ENCODE data around the gene RSPH9.
"Not testable (repeated sequence)": the region's sequence is repeated elsewhere in the genome, so short reads cannot be mapped to it uniquely, and the experiment has no call there.

RSPH9 gene

DNA sequence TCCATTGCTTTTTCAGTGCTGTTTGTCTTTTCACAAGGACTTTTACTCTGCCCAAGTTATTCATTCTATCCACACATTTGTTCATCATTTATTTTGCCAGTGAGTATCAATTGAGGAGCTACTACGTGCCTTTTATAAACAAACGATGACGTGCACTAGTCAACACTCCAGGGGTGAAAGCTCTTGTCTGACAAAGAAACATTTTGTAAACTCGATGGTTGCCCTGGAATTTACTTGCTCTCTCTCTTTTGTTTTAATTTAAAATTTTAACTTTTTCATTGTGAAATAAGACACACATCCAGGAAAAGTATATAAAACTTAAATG is 51.1 kb downstream of the RSPH9 start:
- Histone ChIP-seq H3K36me3 (ENCODE audit: control insufficient read depth, insufficient read depth, low read length) (no peaks in the 10 kb centered on the region), H3K9ac (ENCODE audit: low read length) (no peak overlapping the region), H3K9me3 (ENCODE audit: control insufficient read depth, insufficient read depth, low read depth, low read length) (no peaks in the 10 kb centered on the region), H3K4me1 (ENCODE audit: control insufficient read depth, insufficient read depth, low read length) (peaks cover 30% of the 10 kb centered on the region), H3K27ac (ENCODE audit: low read depth, low read length) (no peak overlapping the region), H3K4me3 (ENCODE audit: low read depth, low read length) (no peak overlapping the region), H3K27me3 (ENCODE audit: control insufficient read depth, insufficient read depth, low read length) (no peaks in the 10 kb centered on the region)

DNA sequence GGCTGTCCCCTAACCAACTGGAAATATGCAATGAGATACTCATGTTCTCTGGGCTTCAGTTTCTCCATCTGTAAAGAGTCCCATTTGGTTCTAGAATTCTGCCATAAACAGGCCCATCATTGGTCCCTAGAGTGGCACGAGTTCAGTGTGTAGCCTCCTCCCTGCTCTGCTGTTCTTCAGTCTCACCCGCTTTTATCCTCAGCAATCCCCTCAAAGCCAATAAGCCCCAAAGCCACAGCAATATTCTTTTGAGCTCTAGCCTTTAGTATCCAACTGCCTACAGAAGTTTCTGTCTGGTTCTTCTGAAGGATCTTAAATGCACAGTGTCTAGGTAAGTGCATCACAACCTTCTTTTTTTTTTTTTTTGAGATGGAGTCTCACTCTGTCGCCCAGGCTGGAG is 52.6 kb downstream of the RSPH9 start:
- no peaks in the 10 kb centered on the region for H3K36me3 ChIP-seq (ENCODE audit: control insufficient read depth, insufficient read depth, low read length)
- H3K9ac ChIP-seq (ENCODE audit: low read length): no peak overlapping the region
- peaks cover 45% of the 10 kb centered on the region for H3K4me1 ChIP-seq (ENCODE audit: control insufficient read depth, insufficient read depth, low read length)
- H3K9me3 ChIP-seq (ENCODE audit: control insufficient read depth, insufficient read depth, low read depth, low read length): no peaks in the 10 kb centered on the region
- H3K27ac ChIP-seq (ENCODE audit: low read depth, low read length): no peak overlapping the region
- H3K27me3 ChIP-seq (ENCODE audit: control insufficient read depth, insufficient read depth, low read length): no peaks in the 10 kb centered on the region
- H3K4me3 ChIP-seq (ENCODE audit: low read depth, low read length): no peak overlapping the region

DNA sequence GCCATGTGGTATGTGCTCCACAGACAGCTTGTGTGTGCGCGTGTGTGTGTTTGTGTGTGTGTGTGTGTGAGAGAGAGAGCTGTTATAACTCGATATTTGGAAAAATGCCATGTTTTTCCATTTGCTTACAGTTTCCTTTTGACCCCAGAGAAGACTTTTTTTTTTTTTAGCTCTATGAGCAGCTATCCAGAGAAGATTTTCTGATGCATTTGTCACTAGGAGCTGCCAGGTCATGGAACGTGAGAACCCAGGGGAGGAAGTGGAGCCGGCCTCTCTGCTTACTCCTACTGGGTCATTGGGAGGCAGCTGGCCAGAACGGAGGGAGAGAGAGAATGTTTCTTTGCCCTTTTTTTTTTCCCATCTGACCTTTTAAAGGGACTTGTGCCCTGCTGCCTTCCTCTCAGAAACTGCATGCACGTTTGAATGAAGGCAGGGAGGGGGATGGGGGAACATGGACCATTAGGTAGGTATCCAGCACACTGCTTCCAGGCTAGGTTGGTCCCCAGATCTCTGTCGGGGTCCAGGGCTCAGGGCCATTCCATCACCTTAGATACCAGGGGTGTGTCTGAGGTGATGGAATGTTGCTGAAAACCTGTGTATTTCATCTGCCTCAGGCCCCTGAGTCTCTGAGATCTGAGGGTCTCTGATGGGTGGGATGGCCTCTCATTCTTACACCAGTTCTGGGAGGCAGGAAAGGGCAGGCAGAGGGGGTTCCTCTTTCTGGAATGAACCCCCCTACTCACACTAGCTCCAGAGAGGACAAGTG is 53.9 kb downstream of the RSPH9 start:
- Histone ChIP-seq H3K9ac (ENCODE audit: low read length) (peak overlapping the region; percentile 31), H3K4me1 (ENCODE audit: control insufficient read depth, insufficient read depth, low read length) (peaks cover 56% of the 10 kb centered on the region), H3K9me3 (ENCODE audit: control insufficient read depth, insufficient read depth, low read depth, low read length) (no peaks in the 10 kb centered on the region), H3K27me3 (ENCODE audit: control insufficient read depth, insufficient read depth, low read length) (no peaks in the 10 kb centered on the region), H3K4me3 (ENCODE audit: low read depth, low read length) (no peak overlapping the region), H3K27ac (ENCODE audit: low read depth, low read length) (no peak overlapping the region; the same call in 1 of the 2 replicates), H3K36me3 (ENCODE audit: control insufficient read depth, insufficient read depth, low read length) (no peaks in the 10 kb centered on the region)

DNA sequence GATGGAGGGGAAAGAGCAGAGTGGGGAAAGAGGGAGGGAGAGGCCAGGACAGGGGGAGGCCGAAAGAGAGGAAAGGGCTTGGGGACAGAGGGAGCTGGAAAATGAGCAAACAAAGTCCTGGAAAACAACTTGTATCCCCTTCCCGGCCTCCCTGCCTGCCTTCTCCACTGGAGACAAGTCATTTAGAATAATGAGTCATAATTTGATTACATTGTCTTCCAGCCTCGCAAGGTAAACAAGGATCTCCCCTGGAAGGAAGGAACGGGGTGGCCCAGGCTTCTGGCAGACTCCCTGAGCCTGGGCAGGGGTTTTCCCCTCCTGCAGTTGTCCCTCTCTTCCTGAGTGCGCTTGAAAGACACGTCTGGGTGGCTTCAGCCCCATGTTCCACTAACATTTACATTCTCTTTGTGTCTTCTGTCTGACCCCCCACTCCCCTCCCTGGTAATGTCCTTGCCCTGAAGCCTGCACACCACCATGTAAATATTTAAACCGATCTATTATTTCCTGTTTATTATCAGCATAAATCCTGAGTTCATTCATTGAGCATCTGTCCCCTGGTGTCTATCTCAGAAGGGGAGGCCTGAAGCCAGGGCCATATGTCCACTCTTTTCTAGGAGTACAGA is 54.8 kb downstream of the RSPH9 start:
- H3K4me3 ChIP-seq (ENCODE audit: low read depth, low read length): peak overlapping the region; percentile 21; the same call in 1 of the 2 replicates
- H3K36me3 ChIP-seq (ENCODE audit: control insufficient read depth, insufficient read depth, low read length): no peaks in the 10 kb centered on the region
- H3K27me3 ChIP-seq (ENCODE audit: control insufficient read depth, insufficient read depth, low read length): no peaks in the 10 kb centered on the region
- H3K4me1 ChIP-seq (ENCODE audit: control insufficient read depth, insufficient read depth, low read length): peaks cover 57% of the 10 kb centered on the region
- peak overlapping the region; percentile 39; the same call in 1 of the 2 replicates for H3K27ac ChIP-seq (ENCODE audit: low read depth, low read length)
- H3K9ac ChIP-seq (ENCODE audit: low read length): peak overlapping the region; percentile 39
- no peaks in the 10 kb centered on the region for H3K9me3 ChIP-seq (ENCODE audit: control insufficient read depth, insufficient read depth, low read depth, low read length)

DNA sequence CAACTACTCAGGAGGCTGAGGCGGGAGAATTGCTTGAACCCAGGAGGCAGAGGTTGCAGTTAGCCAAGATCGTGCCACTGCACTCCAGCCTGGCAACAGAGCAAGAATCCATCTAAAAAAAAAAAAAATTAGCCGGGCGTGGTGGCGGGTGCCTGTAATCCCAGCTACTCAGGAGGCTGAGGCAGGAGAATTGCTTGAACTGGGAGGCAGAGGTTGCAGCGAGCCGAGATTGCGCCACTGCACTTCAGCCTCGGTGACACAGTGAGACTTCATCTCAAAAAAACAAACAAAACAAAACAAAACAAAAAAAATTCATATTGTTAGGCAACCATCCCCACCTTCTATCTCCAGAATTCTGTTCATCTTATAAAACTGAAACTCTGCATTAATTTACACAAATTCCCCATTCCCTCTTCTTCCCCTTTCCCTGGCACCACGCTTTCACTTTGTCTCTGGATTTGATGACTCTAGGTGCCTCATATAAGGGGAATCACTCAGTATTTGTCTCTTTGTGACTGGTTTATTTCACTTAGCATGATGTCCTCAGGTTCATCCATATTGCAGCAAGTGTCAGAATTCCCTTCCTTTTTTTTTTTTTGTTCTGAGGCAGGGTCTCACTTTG is 56.2 kb downstream of the RSPH9 start:
- not testable (repeated sequence) for H3K27me3 ChIP-seq (ENCODE audit: control insufficient read depth, insufficient read depth, low read length); H3K27ac ChIP-seq (ENCODE audit: low read depth, low read length); H3K4me3 ChIP-seq (ENCODE audit: low read depth, low read length); H3K9ac ChIP-seq (ENCODE audit: low read length); H3K36me3 ChIP-seq (ENCODE audit: control insufficient read depth, insufficient read depth, low read length); H3K9me3 ChIP-seq (ENCODE audit: control insufficient read depth, insufficient read depth, low read depth, low read length)
- H3K4me1 ChIP-seq (ENCODE audit: control insufficient read depth, insufficient read depth, low read length): peaks cover 54% of the 10 kb centered on the region

DNA sequence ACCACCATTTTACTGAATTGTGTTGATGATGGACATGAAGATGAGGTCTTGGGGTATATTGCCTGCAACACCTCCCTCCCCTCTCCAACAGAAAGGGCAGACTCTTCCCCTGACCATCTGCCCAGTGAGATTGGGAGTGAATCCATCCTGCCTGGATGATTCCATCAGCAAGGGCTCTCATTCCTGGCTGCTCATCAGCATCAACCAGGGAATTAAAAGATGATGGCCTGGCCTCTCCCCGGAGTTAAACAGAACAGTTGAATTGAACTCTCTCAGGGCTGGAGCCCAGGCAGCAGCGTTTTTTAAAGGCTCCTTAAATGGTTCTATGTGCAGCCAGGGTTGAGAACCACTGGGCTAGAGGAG is 57.3 kb downstream of the RSPH9 start:
- Histone ChIP-seq H3K36me3 (ENCODE audit: control insufficient read depth, insufficient read depth, low read length) (no peaks in the 10 kb centered on the region), H3K27me3 (ENCODE audit: control insufficient read depth, insufficient read depth, low read length) (no peaks in the 10 kb centered on the region), H3K9me3 (ENCODE audit: control insufficient read depth, insufficient read depth, low read depth, low read length) (no peaks in the 10 kb centered on the region), H3K4me1 (ENCODE audit: control insufficient read depth, insufficient read depth, low read length) (peaks cover 62% of the 10 kb centered on the region), H3K27ac (ENCODE audit: low read depth, low read length) (peak overlapping the region; percentile 69), H3K9ac (ENCODE audit: low read length) (peak overlapping the region; percentile 53), H3K4me3 (ENCODE audit: low read depth, low read length) (peak overlapping the region; percentile 40)

DNA sequence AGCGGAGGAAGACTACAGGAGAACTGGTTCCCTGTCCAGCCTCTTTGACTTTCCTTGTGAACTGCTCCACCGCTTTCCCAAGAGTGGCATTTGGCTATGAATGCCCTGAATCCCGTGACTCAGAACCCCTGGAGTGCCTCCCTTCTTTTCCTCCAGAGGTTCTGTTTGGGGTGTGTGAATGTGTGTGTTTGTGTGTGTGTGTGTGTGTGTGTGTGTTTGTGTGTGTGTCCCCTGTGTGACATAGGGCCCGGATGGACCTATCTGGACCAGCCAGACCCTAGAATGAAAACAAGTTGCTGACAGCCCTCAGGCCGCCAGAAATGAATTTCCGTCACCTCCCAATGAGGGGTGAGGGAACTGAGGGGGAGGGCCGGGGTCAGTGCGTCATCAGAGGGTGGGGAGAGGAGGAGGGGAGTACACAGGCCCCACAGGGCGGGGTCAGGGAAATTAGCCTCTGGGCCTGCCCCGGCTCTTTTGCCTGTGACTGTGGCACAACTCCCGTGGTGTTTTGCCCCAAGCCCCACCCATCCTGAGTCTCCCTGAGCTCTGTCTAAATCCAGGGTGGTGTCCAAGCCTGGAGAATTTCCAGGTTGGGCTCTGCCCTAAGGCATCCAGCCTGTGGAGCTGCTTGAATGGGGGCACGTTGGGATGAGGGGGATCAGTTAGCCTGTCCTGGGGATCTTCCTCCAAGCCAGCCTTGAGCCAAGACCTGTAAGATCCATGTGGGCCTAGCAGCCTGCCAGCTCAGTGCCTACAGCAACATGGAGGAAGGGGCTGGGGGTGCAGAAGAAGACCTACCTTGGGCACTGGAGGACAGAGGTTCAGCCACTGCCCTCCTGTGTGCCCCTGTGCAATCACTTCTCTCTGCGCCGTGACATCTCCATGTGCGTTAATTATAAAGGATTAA is 58.0 kb downstream of the RSPH9 start:
- H3K27ac ChIP-seq (ENCODE audit: low read depth, low read length): peak overlapping the region; percentile 69
- peaks cover 68% of the 10 kb centered on the region for H3K4me1 ChIP-seq (ENCODE audit: control insufficient read depth, insufficient read depth, low read length)
- H3K4me3 ChIP-seq (ENCODE audit: low read depth, low read length): peak overlapping the region; percentile 40

DNA sequence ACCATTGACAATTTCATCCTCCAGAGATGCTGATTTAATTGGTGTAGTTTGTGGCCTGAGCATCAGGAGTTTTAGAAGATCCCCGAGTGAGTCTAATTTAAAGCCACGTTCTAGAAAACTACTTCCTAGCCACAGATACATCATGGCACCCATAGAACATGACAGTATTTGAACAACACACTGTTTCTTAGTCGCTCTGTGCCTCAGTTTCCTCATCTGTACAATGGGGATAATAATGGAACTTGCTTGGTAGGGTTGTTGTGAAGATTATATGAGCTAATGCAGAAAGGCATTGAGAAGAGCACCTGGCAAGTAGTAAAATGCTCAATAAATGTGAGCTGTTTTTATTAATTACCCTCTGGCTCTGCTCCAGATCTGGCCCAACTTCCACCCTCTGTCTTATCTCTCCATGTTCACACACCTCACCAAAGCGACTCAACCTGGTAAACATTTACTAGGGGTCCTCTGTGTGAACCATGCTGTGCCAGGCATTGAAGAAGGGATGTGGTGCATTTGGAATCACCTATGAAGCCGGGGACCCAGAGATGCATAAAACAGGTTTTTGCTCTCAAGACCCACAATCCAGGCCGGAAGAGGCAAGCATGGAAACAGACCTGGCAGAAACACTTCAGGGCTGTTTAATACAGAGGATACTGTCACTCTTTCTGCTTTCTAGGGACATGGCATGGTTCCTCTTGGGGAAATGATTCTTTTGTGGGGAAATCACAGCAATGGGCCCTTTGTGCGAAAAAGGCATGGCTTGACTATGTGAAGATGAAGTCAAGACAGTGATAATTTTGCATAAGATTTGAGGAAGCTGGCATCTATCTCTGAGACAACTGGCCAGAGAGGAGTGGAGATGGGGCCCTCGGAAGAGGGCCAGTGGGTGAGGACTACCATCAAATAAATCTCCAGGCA is 58.9 kb downstream of the RSPH9 start:
- Histone ChIP-seq H3K36me3 (ENCODE audit: control insufficient read depth, insufficient read depth, low read length) (no peaks in the 10 kb centered on the region), H3K4me3 (ENCODE audit: low read depth, low read length) (no peak overlapping the region), H3K4me1 (ENCODE audit: control insufficient read depth, insufficient read depth, low read length) (peaks cover 65% of the 10 kb centered on the region), H3K27ac (ENCODE audit: low read depth, low read length) (peak overlapping the region; percentile 69; the same call in 1 of the 2 replicates), H3K27me3 (ENCODE audit: control insufficient read depth, insufficient read depth, low read length) (no peaks in the 10 kb centered on the region), H3K9me3 (ENCODE audit: control insufficient read depth, insufficient read depth, low read depth, low read length) (no peaks in the 10 kb centered on the region), H3K9ac (ENCODE audit: low read length) (peak overlapping the region; percentile 71)

More for the DNA sequence above, 58.0 kb downstream of the RSPH9 start:
- Histone ChIP-seq H3K9me3 (ENCODE audit: control insufficient read depth, insufficient read depth, low read depth, low read length) (no peaks in the 10 kb centered on the region), H3K36me3 (ENCODE audit: control insufficient read depth, insufficient read depth, low read length) (no peaks in the 10 kb centered on the region), H3K27me3 (ENCODE audit: control insufficient read depth, insufficient read depth, low read length) (no peaks in the 10 kb centered on the region), H3K9ac (ENCODE audit: low read length) (peak overlapping the region; percentile 71)

DNA sequence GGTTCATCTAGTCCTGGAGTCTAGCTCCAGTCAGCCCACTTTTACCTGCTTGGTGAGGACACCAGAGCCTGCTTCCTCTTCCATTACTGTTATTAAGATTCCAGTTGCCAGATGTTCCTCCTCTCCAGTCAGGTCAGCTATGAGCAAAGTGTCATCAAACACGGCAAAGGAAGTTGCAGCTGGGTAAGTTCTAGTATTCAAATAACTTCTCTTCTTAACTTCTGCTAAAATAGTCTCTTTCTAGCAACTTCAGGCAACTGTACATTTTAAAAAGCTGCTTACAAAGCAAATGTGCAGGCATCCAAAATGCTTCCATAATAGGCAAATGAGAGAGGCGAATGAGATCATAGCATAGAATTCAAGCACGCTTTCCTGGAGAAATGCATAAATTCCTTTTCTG is 61.2 kb downstream of the RSPH9 start:
- H3K27ac ChIP-seq (ENCODE audit: low read depth, low read length): no peak overlapping the region
- H3K9me3 ChIP-seq (ENCODE audit: control insufficient read depth, insufficient read depth, low read depth, low read length): no peaks in the 10 kb centered on the region
- H3K4me1 ChIP-seq (ENCODE audit: control insufficient read depth, insufficient read depth, low read length): peaks cover 56% of the 10 kb centered on the region
- no peaks in the 10 kb centered on the region for H3K36me3 ChIP-seq (ENCODE audit: control insufficient read depth, insufficient read depth, low read length)
- H3K27me3 ChIP-seq (ENCODE audit: control insufficient read depth, insufficient read depth, low read length): no peaks in the 10 kb centered on the region
- no peak overlapping the region for H3K9ac ChIP-seq (ENCODE audit: low read length)
- H3K4me3 ChIP-seq (ENCODE audit: low read depth, low read length): no peak overlapping the region

DNA sequence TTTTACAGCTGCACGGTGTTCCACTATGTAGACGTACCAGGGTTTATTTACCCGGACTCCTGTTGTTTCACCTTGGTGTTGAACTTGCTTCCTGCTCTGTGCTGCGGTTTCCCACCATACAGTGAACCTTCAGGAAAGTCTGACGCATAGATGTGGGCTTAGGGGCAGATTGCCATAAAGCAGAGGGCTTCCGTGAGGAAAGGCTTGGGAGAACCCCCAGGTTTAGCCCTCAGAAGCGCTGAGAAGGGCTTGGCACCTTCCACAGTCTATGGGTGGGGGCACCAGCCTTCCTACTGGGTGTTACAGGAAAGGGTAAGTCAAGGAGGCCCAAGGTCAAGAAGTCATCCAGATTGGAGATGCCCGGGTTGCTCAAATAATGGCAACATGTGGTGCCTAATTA is 62.0 kb downstream of the RSPH9 start:
- no peak overlapping the region for H3K9ac ChIP-seq (ENCODE audit: low read length)
- H3K4me1 ChIP-seq (ENCODE audit: control insufficient read depth, insufficient read depth, low read length): peaks cover 48% of the 10 kb centered on the region
- H3K36me3 ChIP-seq (ENCODE audit: control insufficient read depth, insufficient read depth, low read length): no peaks in the 10 kb centered on the region
- no peaks in the 10 kb centered on the region for H3K9me3 ChIP-seq (ENCODE audit: control insufficient read depth, insufficient read depth, low read depth, low read length)
- H3K27ac ChIP-seq (ENCODE audit: low read depth, low read length): no peak overlapping the region
- H3K27me3 ChIP-seq (ENCODE audit: control insufficient read depth, insufficient read depth, low read length): no peaks in the 10 kb centered on the region
- H3K4me3 ChIP-seq (ENCODE audit: low read depth, low read length): no peak overlapping the region
